ENCODE measurements around the gene ELP2.

DNA sequence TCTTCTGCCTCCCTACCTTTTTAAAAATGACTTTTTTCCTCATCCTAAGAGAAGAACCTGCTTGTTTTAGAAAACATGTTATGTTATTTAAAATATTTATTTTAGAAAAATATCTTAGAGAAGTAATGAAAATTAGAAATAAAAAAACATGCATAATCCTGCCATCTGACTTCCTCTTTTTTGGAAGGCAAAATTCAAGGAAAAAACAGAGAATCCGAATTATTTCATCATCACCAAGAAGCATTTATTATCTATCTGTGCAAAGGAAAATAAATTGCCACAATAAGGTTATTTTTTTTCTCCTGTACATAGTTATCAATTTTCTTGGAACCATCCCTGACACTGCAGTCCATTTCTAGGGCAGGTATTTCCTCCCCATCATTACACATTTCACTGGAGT, 15.0 kb upstream of the ELP2 start:
- TF ChIP-seq, protein P1, sequence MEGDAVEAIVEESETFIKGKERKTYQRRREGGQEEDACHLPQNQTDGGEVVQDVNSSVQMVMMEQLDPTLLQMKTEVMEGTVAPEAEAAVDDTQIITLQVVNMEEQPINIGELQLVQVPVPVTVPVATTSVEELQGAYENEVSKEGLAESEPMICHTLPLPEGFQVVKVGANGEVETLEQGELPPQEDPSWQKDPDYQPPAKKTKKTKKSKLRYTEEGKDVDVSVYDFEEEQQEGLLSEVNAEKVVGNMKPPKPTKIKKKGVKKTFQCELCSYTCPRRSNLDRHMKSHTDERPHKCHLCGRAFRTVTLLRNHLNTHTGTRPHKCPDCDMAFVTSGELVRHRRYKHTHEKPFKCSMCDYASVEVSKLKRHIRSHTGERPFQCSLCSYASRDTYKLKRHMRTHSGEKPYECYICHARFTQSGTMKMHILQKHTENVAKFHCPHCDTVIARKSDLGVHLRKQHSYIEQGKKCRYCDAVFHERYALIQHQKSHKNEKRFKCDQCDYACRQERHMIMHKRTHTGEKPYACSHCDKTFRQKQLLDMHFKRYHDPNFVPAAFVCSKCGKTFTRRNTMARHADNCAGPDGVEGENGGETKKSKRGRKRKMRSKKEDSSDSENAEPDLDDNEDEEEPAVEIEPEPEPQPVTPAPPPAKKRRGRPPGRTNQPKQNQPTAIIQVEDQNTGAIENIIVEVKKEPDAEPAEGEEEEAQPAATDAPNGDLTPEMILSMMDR (IDR thresholded peaks at IDR 0.05), result no peak
- no peak for TF ChIP-seq POLR2A (IDR thresholded peaks at IDR 0.05)
- no peak for TF ChIP-seq EP300 (IDR thresholded peaks at IDR 0.05)
